A549 (cell line): ENCODE measurements around the gene ICAM2.

Experiments
- CEBPB ChIP-seq, 2 experiments: fragments of >200 bp in 1 of 2; sonication (Bioruptor Twin) in 1 of 2; formaldehyde crosslinking in 1 of 2; IDR thresholded peaks; 2 replicates each; pipeline ENCODE4 v1.6.1; 2012 to 2016
- CHD4 ChIP-seq: fragments of 200-600 bp; sonication (generic); IDR thresholded peaks from 2 replicates; pipeline ENCODE4 v1.6.1; 2016; ENCODE audit warnings: antibody characterized with exemption, mild to moderate bottlenecking, borderline replicate concordance
- CTCF ChIP-seq: fragments of >200 bp; sonication (Bioruptor Twin); formaldehyde crosslinking; IDR thresholded peaks from 3 replicates; pipeline ENCODE4 v1.5.1; 2016
- KDM1A ChIP-seq: fragments of 200-600 bp; sonication (generic); IDR thresholded peaks from 2 replicates; pipeline ENCODE4 v1.6.1; 2016; ENCODE audit warnings: low read depth, mild to moderate bottlenecking
- MAFK ChIP-seq: fragments of 450-650 bp; IDR thresholded peaks from 2 replicates; pipeline ENCODE4 v1.6.1; 2014; ENCODE audit not compliant: partially characterized antibody
- MYC ChIP-seq: IDR thresholded peaks from 2 replicates; pipeline ENCODE4 v1.6.1; 2012; ENCODE audit warnings: mild to moderate bottlenecking, inconsistent platforms, low read length, improper control_type of control experiment, borderline replicate concordance
- REST ChIP-seq: fragments of 200-600 bp; sonication (generic); IDR thresholded peaks from 2 replicates; pipeline ENCODE4 v1.6.1; 2016; ENCODE audit warnings: antibody characterized with exemption, mild to moderate bottlenecking, moderate library complexity
- SMC3 ChIP-seq: fragments of >200 bp; sonication (Bioruptor Twin); formaldehyde crosslinking; IDR thresholded peaks from 3 replicates; pipeline ENCODE4 v1.6.1; 2018; ENCODE audit warnings: inconsistent platforms
- USF2 ChIP-seq: fragments of 450-650 bp; IDR thresholded peaks from 2 replicates; pipeline ENCODE4 v1.6.1; 2014; ENCODE audit warnings: antibody characterized with exemption
- ZFP36 ChIP-seq: fragments of 450-650 bp; IDR thresholded peaks from 2 replicates; pipeline ENCODE4 v1.6.1; 2014; ENCODE audit warnings: borderline replicate concordance; ENCODE audit not compliant: partially characterized antibody

- TF ChIP-seq MYC, result no peak
- TF ChIP-seq MAFK, result no peak
- no peak for TF ChIP-seq REST
- TF ChIP-seq CEBPB (IDR thresholded peaks at IDR 0.05), result no peak
- TF ChIP-seq CHD4, result no peak
- TF ChIP-seq KDM1A, result no peak
- TF ChIP-seq USF2, result no peak
- TF ChIP-seq CTCF, result no peak
- TF ChIP-seq SMC3, result no peak
- TF ChIP-seq ZFP36, result no peak
These were observed 37.1 kb downstream of the ICAM2 start for GRCh38 chr17:63983320-63983719.
